HCT116 (cell line): ENCODE results near the gene LRP1. TPM values are rescaled to one million over a fixed set of nuclear protein-coding genes. Genes with fewer than 3 reads are reported as not detected.

ENCODE experiments used
- ATAC-seq: fragments of 200-7000 bp; cut with Tn5 transposase; 2 replicates; pipeline ENCODE4 v1.9.1; 2020; ENCODE audit warnings: mild to moderate bottlenecking, moderate library complexity
- BruUV-seq: library from RNA; stranded (reverse); fragments of 400-500 nt; replicated peaks from 2 replicates; lab custom pipeline; 2021; lab: Mats Ljungman, UMichigan
- CTCF ChIA-PET: fragments of 300-600 bp; sonication (Branson Sonifier 250); formaldehyde crosslinking; loops from one replicate; lab custom pipeline; 2021; ENCODE audit warnings: antibody characterized with exemption; lab: Charles Lee
- POLR2A ChIA-PET: fragments of 300-600, 350-600 bp; sonication (Branson Sonifier 250); formaldehyde crosslinking; loops from one replicate; lab custom pipeline; 2021; ENCODE audit warnings: antibody characterized with exemption; lab: Charles Lee
- RAD21 ChIA-PET, 2 experiments: fragments of 300-600 bp; sonication (Branson Sonifier 250); formaldehyde crosslinking; loops; one replicate each; lab custom pipeline; 2023; ENCODE audit warnings: low total read pairs in 2 of 2; ENCODE audit not compliant: uncharacterized antibody in 2 of 2, unreplicated experiment in 2 of 2, low non-redundant PET in 1 of 2; lab: Charles Lee
- DNase-seq: peaks from one replicate; pipeline ENCODE4 v3.0.0-alpha.2; 2010; ENCODE audit warnings: low read depth, low spot score
- H2AFZ ChIP-seq: fragments of 200-600 bp; shearing (Covaris generic), sonication (generic); 2 replicates; pipeline ENCODE4 v1.6.1; 2017; ENCODE audit warnings: low read depth, mixed run types, mixed read lengths, antibody characterized with exemption, low read length; ENCODE audit not compliant: poor library complexity, severe bottlenecking
- H3K27ac ChIP-seq: 2 replicates; pipeline ENCODE4 v1.5.1; 2012; ENCODE audit warnings: low read depth, low read length
- H3K27me3 ChIP-seq: fragments of 200-600 bp; sonication (generic); 2 replicates; pipeline ENCODE4 v1.6.1; 2016; ENCODE audit warnings: mixed run types, low read length, mixed read lengths; ENCODE audit not compliant: insufficient read depth
- H3K36me3 ChIP-seq, 2 experiments: fragments of 200-500 bp in 1 of 2; fragments of 200-600 bp in 1 of 2; sonication (Bioruptor generic) in 1 of 2; sonication (generic) in 1 of 2; 2 replicates each; pipeline versions ENCODE4 v1.5.1 to v1.6.1; 2014 to 2016; ENCODE audit warnings: low read length in 2 of 2, inconsistent platforms in 1 of 2, mixed read lengths in 1 of 2, mixed run types in 1 of 2; ENCODE audit not compliant: insufficient read depth in 2 of 2, control insufficient read depth in 1 of 2
- H3K4me1 ChIP-seq, 2 experiments: fragments of 200-600 bp in 1 of 2; sonication (generic) in 1 of 2; 2 replicates each; pipeline versions ENCODE4 v1.5.1 to v1.6.1; 2012 to 2017; ENCODE audit warnings: low read length in 2 of 2, inconsistent platforms in 1 of 2, mild to moderate bottlenecking in 1 of 2, mixed read lengths in 1 of 2, mixed run types in 1 of 2, moderate library complexity in 1 of 2; ENCODE audit not compliant: insufficient read depth in 2 of 2, control insufficient read depth in 1 of 2
- H3K4me2 ChIP-seq: fragments of 200-600 bp; sonication (generic); 2 replicates; pipeline ENCODE4 v1.6.1; 2017; ENCODE audit warnings: mixed run types, low read length, mixed read lengths
- H3K4me3 ChIP-seq, 2 experiments: fragments of 200-600 bp in 1 of 2; sonication (generic) in 1 of 2; replicated peaks in 1 of 2; 2 replicates each; pipeline ENCODE4 v1.5.1; 2011 to 2016; ENCODE audit warnings: low read length in 2 of 2, control low read depth in 1 of 2, low read depth in 1 of 2, mild to moderate bottlenecking in 1 of 2, mixed read lengths in 1 of 2, mixed run types in 1 of 2
- H3K79me2 ChIP-seq: fragments of 200-600 bp; sonication (generic); 2 replicates; pipeline ENCODE4 v1.6.1; 2017; ENCODE audit warnings: mild to moderate bottlenecking, mixed run types, low read length, moderate library complexity, mixed read lengths; ENCODE audit not compliant: insufficient read depth
- H3K9ac ChIP-seq: fragments of 200-600 bp; sonication (generic); 2 replicates; pipeline ENCODE4 v1.6.1; 2016; ENCODE audit warnings: low read length, mixed read lengths
- H3K9me2 ChIP-seq: fragments of 200-600 bp; sonication (generic), shearing (Covaris generic); 2 replicates; pipeline ENCODE4 v1.6.1; 2017; ENCODE audit warnings: mixed run types, mild to moderate bottlenecking, moderate library complexity; ENCODE audit not compliant: insufficient read depth
- H3K9me3 ChIP-seq, 2 experiments: fragments of 200-500 bp in 1 of 2; fragments of 200-600 bp in 1 of 2; sonication (Bioruptor generic) in 1 of 2; sonication (generic) in 1 of 2; 2 replicates each; pipeline ENCODE4 v1.6.1; 2014 to 2017; ENCODE audit warnings: low read length in 2 of 2, mixed read lengths in 2 of 2, inconsistent platforms in 1 of 2, low read depth in 1 of 2, mild to moderate bottlenecking in 1 of 2, mixed run types in 1 of 2, moderate library complexity in 1 of 2; ENCODE audit not compliant: control insufficient read depth in 1 of 2, insufficient read depth in 1 of 2
- H4K20me1 ChIP-seq: fragments of 200-600 bp; sonication (generic), shearing (Covaris generic); 2 replicates; pipeline ENCODE4 v1.6.1; 2017; ENCODE audit warnings: mixed run types, mild to moderate bottlenecking, moderate library complexity; ENCODE audit not compliant: insufficient read depth
- CBX3 ChIP-seq: IDR thresholded peaks from 2 replicates; pipeline ENCODE4 v1.6.1; 2012; ENCODE audit warnings: low read depth
- CEBPB ChIP-seq: IDR thresholded peaks from 2 replicates; pipeline ENCODE4 v1.6.1; 2012; ENCODE audit warnings: low read depth
- CTCF ChIP-seq, 3 experiments: fragments of 200-600 bp in 1 of 3; sonication (generic) in 1 of 3; IDR thresholded peaks in 2 of 3; conservative IDR thresholded peaks in 1 of 3; 2 replicates each; pipeline ENCODE4 v1.5.1; 2012 to 2017; ENCODE audit warnings: low read depth in 2 of 3, low read length in 2 of 3, antibody characterized with exemption in 1 of 3, borderline replicate concordance in 1 of 3, control low read depth in 1 of 3, mild to moderate bottlenecking in 1 of 3, mixed read lengths in 1 of 3, mixed run types in 1 of 3, moderate library complexity in 1 of 3; ENCODE audit not compliant: insufficient read depth in 1 of 3
- EGR1 ChIP-seq: IDR thresholded peaks from 2 replicates; pipeline ENCODE4 v1.6.1; 2012; ENCODE audit warnings: low read depth
- ELF1 ChIP-seq: IDR thresholded peaks from 2 replicates; pipeline ENCODE4 v1.6.1; 2012; ENCODE audit warnings: low read depth, borderline replicate concordance
- EZH2 ChIP-seq: fragments of 200-600 bp; sonication (generic); IDR thresholded peaks from 2 replicates; pipeline ENCODE4 v1.6.1; 2017; ENCODE audit warnings: antibody characterized with exemption, mixed run types
- POLR2A ChIP-seq: IDR thresholded peaks from 2 replicates; pipeline ENCODE4 v1.7.0; 2011; ENCODE audit warnings: borderline replicate concordance; ENCODE audit not compliant: insufficient read depth, insufficient read length; ENCODE audit errors: extremely low read depth
- POLR2AphosphoS5 ChIP-seq: IDR thresholded peaks from 2 replicates; pipeline ENCODE4 v1.6.1; 2011; ENCODE audit warnings: mild to moderate bottlenecking, low read depth, low read length, moderate library complexity
- REST ChIP-seq: IDR thresholded peaks from 2 replicates; pipeline ENCODE4 v1.6.1; 2012; ENCODE audit warnings: low read depth
- SIN3A ChIP-seq: IDR thresholded peaks from 2 replicates; pipeline ENCODE4 v1.6.1; 2012; ENCODE audit warnings: low read depth
- SP1 ChIP-seq: IDR thresholded peaks from 2 replicates; pipeline ENCODE4 v1.6.1; 2012; ENCODE audit warnings: low read depth
- SRF ChIP-seq: IDR thresholded peaks from 2 replicates; pipeline ENCODE4 v1.6.1; 2012; ENCODE audit warnings: low read depth
- TCF7L2 ChIP-seq: IDR thresholded peaks from 2 replicates; pipeline ENCODE4 v1.7.0; 2011; ENCODE audit warnings: borderline replicate concordance, inconsistent platforms; ENCODE audit not compliant: insufficient read depth, insufficient read length; ENCODE audit errors: extremely low read depth
- YY1 ChIP-seq: IDR thresholded peaks from 2 replicates; pipeline ENCODE4 v1.6.1; 2011; ENCODE audit warnings: low read length, low read depth, moderate library complexity, mild to moderate bottlenecking; ENCODE audit not compliant: insufficient replicate concordance; ENCODE audit errors: extremely low read depth
- ZFX ChIP-seq: fragments of 450-650 bp; IDR thresholded peaks from 2 replicates; pipeline ENCODE4 v1.6.1; 2017
- ZNF274 ChIP-seq: fragments of 200-500 bp; sonication (Bioruptor generic); IDR thresholded peaks from 2 replicates; pipeline ENCODE4 v1.6.1; 2014; ENCODE audit warnings: mild to moderate bottlenecking, low read depth, low read length, inconsistent platforms
- intact Hi-C: fragments of 100-400 bp; cut with micrococcal nuclease; formaldehyde crosslinking; loops from 2 replicates; pipeline ENCODE4 v1.10.0; 2022
- total RNA-seq: library from RNA; stranded (reverse); gene quantifications from one replicate; pipeline ENCODE4 v1.2.1, GENCODE V29; 2021; ENCODE audit not compliant: unreplicated experiment
- TF ChIP-seq, protein P1 (sequence below): IDR thresholded peaks from 2 replicates; pipeline ENCODE4 v1.6.1; 2012

LRP1 gene
- total RNA-seq, 1 experiment from 2014 or later, result 12.0 TPM

- Histone ChIP-seq H3K27me3 (no peaks in the 10 kb centered on the region), H3K27ac (no peak overlapping the region), H4K20me1 (no peaks in the 10 kb centered on the region), H2AFZ (no peak overlapping the region)
- CTCF ChIA-PET, result interaction anchor here (1.2 kb wide), 1 partner anchor 20 kb away, joined by 3 read pairs; no protein-coding TSS in a partner anchor
- BruUV-seq, result no TSS peak
- TF ChIP-seq, protein P1, sequence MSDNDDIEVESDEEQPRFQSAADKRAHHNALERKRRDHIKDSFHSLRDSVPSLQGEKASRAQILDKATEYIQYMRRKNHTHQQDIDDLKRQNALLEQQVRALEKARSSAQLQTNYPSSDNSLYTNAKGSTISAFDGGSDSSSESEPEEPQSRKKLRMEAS, result no peak
- TF ChIP-seq POLR2AphosphoS5, result no peak
- no peak for TF ChIP-seq SP1
- no peak for TF ChIP-seq CEBPB
- TF ChIP-seq EGR1, result no peak
- no peak for TF ChIP-seq ZNF274
- no peak for TF ChIP-seq YY1
- no peak for TF ChIP-seq REST
- TF ChIP-seq SIN3A, result no peak
- TF ChIP-seq POLR2A, result no peak
- no peak for TF ChIP-seq CBX3
- no peak for TF ChIP-seq ZFX
- TF ChIP-seq CTCF (IDR thresholded peaks at IDR 0.05 in 2 of 3, conservative IDR thresholded peaks at IDR 0.05 in 1 of 3; ENCODE audit: borderline replicate concordance in 1 of 3, insufficient read depth in 1 of 3, low read depth in 2 of 3, low read length in 2 of 3), result no peak
- no peak for TF ChIP-seq ELF1
- no peak for TF ChIP-seq EZH2
- no peak for TF ChIP-seq SRF
- no peak for TF ChIP-seq TCF7L2
- TF ChIP-seq, all 23 proteins: peak for 0
- Histone ChIP-seq H3K4me2 (no peak overlapping the region), H3K9me2 (no peaks in the 10 kb centered on the region), H3K79me2 (no peaks in the 10 kb centered on the region), H3K9ac (no peak overlapping the region), H3K4me3 (no peak overlapping the region), H3K4me1 (peaks cover 0 to under 1% of the 10 kb centered on the region in 2 experiments; a peak in 1 of 4 replicates), H3K9me3 (no peaks in the 10 kb centered on the region), H3K36me3 (no peaks in the 10 kb centered on the region)
- intact Hi-C loops, result no loop called here
- DNase-seq (no peak), ATAC-seq (no peak)
- ChIA-PET RAD21 (no interaction called here), POLR2A (no interaction called here)
These were observed 95.2 kb downstream of the LRP1 start for GRCh38 chr12:57223191-57224165.
